Measurements from ENCODE around the gene PRUNE2.
A peak's percentile ranks its signal among the peaks of the same experiment; 100 is the strongest.
"Not testable (repeated sequence)": the region's sequence is repeated elsewhere in the genome, so short reads cannot be mapped to it uniquely, and the experiment has no call there.

Gene PRUNE2

GRCh38 chr9:76598981-76599380 lies 306.9 kb downstream of the PRUNE2 start:
- no peak for DNase-seq (ENCODE audit: low read depth in 3 of 3)

- no peak for DNase-seq (ENCODE audit: low read depth in 3 of 3)
These were observed 310.3 kb downstream of the PRUNE2 start for GRCh38 chr9:76595645-76596044.

DNA sequence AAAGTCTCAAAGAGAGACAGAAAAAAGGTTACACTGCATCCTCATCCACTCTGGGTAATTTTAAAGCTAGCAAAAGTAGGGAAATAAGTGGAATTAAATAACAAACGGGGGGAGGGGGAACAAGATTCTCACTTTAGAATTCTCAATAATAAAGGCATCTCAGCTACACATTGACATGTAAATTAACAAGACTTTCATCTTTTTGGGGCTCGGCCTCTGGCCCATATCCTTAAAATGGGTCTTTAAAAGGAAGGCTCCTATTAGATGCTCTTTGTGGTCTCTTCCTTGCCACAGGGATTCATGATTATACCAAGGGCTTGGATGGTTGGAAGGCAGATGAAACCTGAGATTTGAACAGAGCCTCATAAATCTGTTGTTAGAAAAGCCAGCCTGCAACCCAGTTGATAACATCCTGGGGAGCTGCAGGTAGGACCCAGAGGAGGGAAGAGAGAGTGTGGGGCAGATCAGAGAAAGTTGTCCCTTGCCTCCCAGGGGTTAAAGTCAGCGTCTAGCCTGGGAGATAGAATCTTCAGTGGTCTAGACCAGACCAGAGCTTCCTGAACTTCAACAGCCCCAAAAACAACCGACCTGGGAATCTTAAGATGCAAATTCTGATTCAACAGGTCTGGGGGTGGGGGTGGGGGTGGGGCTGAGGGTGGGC lies 311.0 kb downstream of the PRUNE2 start:
- DNase-seq (ENCODE audit: low read depth in 3 of 3): no peak

- not testable (repeated sequence) for DNase-seq (ENCODE audit: low read depth in 3 of 3)
These were observed 311.8 kb downstream of the PRUNE2 start for GRCh38 chr9:76593961-76594735.

GRCh38 chr9:76592974-76593347 lies 313.0 kb downstream of the PRUNE2 start:
- no peak for DNase-seq (ENCODE audit: low read depth in 3 of 3)

DNA sequence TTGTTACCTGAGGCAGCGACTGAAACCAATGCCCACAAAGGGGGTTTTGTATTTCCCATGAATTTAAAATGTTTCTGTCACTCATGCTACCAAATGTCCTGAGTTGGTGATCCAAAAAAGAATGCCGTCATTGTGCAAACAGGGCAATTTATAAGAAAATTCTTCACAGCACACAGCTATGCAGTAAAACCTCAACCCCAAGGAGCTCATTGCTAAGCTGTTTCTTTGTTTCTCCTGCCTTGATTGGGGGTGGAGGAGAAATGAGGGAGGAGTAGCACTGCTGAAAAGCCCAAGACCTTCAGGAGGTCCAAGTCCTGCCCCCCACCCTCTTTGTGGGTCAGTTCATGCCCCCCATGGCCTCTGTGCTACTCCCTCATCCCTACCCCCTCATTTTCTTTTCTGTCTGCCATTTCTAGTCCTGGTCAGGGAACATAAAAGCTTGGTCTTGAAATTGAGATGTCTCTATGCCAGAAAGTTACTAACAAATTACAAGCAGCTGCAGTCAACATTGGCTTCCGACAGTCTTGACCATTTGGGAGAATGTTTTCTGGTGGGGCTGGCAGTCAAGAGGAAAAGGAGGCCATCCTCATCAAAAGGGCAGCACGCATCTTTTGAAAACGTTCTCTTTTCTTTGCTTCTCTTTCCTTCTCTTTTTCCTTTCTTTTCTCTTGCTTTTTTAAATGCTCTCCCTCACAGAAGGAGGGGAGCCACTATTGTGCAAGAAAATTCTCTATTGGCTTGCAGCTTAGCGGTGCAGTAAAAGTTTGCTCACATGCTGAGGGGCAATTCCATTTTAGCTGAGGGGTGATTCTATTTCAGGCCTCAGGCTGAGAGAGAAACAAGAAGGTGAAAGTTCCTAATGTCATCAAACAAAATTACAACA lies 313.6 kb downstream of the PRUNE2 start:
- DNase-seq (ENCODE audit: low read depth in 3 of 3): no peak

DNA sequence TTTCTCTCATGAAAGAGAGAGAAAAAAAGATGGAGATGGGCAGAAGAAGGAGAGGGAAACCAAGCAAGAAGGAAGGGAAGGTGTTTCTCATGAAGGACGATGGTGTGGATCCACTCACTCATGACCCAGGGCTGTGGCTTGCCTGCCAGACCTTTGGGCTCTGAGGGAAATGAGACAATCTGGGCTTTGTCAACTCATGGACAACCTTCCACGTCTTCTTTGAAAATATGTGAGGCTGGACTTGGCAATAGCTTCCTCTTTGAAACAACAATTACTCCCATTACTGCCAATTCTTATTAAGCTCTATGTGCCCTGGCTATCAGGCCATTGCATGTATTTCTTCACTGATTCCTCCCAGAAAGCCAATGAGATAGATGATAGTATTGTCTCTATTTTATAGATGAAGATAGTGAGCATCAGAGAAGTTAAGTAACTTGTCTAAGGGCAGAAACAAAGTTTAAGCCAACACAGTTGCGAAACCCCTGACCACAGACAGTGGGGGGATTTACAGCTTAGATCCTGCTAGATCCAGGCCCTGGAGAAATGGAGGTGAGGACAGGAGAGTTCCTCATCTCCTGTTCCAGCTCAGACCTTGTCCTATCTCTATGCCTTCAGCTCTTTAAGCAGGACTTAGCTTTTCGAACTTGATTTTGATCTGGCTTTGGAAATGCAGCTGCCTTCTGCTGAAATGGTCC lies 314.5 kb downstream of the PRUNE2 start:
- DNase-seq (ENCODE audit: low read depth in 3 of 3): no peak

- DNase-seq (ENCODE audit: low read depth in 3 of 3): no peak
These were observed 317.6 kb downstream of the PRUNE2 start for GRCh38 chr9:76588316-76588715.

DNA sequence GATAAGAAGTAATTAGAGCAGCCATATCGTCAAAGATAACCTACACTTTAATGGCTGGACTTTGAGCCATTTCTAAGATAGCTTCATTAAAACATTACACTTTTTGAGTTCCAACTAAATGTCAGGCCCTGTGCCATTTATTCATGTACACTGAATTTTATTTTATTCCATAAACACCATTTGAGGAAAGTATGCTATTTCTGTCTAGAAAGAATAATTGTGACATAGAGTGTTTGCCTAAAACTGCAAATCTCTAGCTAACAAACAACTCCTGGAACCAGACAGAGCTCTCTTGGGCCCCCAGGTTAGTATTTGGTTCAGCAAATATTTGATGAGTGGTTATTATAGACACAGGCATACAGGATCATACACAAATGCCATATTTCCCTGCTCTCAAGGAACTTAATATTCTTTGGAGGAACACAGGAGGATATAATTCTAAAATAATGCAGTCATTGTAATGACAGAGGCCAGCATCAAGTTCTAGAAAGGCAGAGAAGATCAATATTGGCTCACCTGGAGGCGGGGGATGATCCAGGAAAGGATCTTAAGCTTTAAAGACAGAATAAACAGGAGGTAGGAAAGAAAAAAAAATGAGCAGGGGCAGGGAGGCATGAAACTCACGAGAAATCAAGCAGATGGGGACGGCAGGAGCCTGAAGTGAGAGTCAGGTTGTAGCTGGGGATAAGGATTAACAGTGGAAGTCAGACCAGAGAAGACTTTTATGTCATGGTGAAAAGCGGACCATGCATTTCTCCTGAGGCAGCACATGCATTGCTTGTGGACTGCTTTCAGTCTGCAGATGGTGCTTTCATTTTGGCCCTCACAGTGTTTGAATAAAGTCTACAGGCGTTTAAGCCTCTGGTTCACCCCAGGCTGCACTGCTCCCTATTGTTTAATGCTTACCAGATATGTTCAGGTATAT lies 319.3 kb downstream of the PRUNE2 start:
- no peak for DNase-seq (ENCODE audit: low read depth in 3 of 3)

GRCh38 chr9:76585487-76586389 lies 320.2 kb downstream of the PRUNE2 start:
- no peak for DNase-seq (ENCODE audit: low read depth in 3 of 3)

DNA sequence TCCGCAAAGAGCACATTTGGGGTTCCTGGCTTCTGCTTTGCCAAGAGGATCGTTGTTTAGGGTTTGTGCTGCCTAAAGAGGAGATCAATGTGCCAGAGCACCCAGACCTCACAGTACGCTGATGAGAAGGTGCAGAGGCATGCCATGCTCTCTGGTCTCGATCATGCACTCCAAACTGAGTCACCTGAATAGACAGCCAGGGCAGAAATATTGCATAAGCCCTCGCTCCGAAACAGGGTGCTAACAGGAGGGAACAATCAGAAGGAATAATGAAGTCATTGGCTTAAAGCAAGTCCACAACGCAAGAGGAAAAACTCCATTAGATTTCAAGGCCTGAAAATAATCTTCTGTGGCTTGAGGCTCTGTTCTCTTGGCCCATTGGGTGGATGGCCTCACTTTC lies 322.7 kb downstream of the PRUNE2 start:
- no peak for DNase-seq (ENCODE audit: low read depth in 3 of 3)

DNA sequence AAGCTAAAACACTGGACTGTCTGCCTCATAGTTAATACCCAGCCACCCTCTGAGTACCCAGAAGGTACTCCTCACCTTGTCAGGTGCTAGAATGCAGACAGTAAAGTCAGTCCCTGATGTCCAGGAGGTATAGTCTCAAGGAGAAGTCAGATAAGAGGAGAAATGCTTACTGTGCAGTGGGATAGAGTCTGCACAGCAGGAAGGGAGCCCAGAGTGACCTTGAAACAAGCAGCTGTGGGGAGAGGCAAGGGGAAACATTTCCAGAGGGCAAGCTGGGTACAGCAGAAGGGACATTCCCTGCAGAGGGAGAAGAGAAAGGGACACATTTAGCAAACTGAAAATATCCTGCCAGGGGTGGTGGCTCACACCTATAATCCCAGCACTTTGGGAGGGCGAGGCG lies 324.2 kb downstream of the PRUNE2 start:
- no peak for DNase-seq (ENCODE audit: low read depth in 3 of 3)

DNA sequence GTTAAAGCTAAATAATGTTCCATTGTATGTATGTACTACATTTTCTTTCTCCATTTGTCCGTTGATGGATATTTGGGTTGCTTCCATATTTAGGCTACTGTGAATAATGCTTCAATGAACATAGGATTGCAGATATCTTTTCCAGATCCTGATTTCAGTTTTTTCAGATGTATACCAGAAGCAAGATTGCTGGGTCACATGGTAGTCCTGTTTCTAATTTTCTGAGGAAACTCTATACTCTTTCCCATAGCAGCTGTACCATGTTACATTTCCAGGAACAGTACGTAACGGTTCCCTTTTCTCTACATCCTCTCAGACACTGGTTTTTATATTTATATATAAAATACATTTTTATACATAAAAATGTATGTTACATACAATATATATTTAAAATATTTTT lies 325.1 kb downstream of the PRUNE2 start:
- DNase-seq (ENCODE audit: low read depth in 3 of 3): no peak

DNA sequence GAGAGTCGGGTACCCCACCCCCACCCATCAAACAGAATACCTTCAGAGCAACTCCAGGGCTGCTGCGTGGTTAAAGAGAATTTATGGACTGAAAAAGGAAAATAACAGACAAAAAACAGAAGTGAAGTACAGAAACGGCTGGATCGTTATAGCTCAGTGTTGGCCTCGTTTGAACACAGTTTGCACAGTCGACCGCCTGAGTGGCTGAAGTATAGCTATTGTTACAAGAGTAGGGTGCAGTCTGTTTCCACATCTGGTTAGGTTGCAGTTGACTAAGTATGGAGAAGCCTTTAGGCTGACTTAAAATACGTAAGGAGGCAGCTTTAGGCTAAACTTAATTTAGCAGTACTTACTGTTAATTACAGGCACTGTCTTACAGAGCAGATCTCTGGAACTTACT lies 325.7 kb downstream of the PRUNE2 start:
- no peak for DNase-seq (ENCODE audit: low read depth in 3 of 3)

DNA sequence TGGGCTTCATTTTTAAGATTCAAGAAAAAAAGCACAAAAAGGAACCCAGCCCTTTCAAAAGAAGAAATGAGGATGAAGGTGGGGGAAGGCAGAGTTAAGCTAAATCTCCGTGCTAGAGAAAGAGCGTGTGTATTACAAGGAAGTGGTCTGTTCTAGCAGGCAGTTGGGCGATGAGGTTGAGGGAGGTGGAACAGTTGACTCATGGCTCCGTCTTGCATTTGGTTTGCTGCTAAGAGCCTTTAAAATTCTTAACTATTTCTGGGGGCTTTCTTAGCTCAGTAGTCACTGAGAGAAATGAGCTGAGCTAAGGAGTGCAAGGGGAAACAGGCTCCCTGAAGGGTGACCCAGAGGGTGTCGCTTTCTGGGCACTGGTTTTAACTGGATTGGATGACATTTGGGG lies 329.6 kb downstream of the PRUNE2 start:
- peak in 2 of 3 experiments; percentile 2 to 13 for DNase-seq (ENCODE audit: low read depth in 3 of 3)

DNA sequence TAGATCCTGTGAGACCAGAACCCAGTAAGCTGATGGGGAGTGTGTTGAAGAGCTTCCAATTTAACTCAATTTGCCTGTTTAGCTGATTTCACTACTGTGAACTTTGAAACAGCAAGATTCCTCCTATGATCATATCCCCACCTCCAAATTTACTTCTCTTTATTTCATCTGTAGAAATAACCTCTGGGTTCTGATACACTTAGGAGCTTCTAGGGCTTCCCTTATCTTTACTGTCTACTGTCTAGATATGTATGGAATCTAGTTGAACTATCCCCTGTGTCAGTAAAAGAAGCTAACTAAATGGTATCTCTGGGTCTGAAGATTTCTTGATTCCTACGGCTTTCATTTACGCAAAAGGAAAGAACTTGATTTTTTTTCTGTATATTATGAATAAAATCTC lies 330.2 kb downstream of the PRUNE2 start:
- no peak for DNase-seq (ENCODE audit: low read depth in 3 of 3)

GRCh38 chr9:76573905-76574760 lies 331.8 kb downstream of the PRUNE2 start:
- DNase-seq (ENCODE audit: low read depth in 3 of 3): no peak

DNA sequence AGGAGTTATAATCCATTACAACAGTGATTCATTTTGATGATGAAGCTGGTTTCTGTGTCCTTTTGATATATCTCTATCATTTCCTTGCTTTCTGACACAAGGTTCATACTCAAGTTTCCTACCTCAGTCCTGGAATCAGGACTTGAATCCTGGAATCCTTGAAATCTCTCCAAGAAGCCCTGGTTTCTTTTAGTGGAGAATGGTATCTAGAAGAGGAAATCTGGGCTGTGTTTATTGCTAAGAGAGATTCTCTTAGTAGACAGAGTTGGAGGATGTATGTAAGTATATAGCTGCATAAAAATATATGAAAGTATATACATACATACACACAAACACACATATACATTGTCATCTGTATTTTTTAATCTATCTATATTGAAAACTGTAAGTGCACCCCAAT lies 332.5 kb downstream of the PRUNE2 start:
- no peak for DNase-seq (ENCODE audit: low read depth in 3 of 3)

GRCh38 chr9:76572151-76572550 lies 333.8 kb downstream of the PRUNE2 start:
- DNase-seq (ENCODE audit: low read depth in 3 of 3): no peak
